SK-N-MC (cell line): ENCODE data around the gene ARID4B.
"Not testable (repeated sequence)": the region's sequence is repeated elsewhere in the genome, so short reads cannot be mapped to it uniquely, and the experiment has no call there.

Experiments used
- DNase-seq: peaks from one replicate; pipeline ENCODE4 v3.0.0-alpha.2; 2011; ENCODE audit warnings: low read depth, low spot score
- H3K27ac ChIP-seq: fragments of 200-600 bp; sonication (generic); 2 replicates; pipeline ENCODE4 v1.5.1; 2016; ENCODE audit warnings: mixed run types
- H3K36me3 ChIP-seq: fragments of 200-600 bp; sonication (generic); 2 replicates; pipeline ENCODE4 v1.6.1; 2017; ENCODE audit warnings: antibody characterized with exemption, low read length, mixed read lengths; ENCODE audit not compliant: insufficient read depth
- H3K4me3 ChIP-seq: fragments of 200-600 bp; sonication (generic); 2 replicates; pipeline ENCODE4 v1.5.1; 2016
- H3K9ac ChIP-seq: fragments of 200-600 bp; sonication (generic); 2 replicates; pipeline ENCODE4 v1.8.0; 2017; ENCODE audit warnings: mixed run types, mixed read lengths; ENCODE audit not compliant: insufficient read length
- H3K9me3 ChIP-seq: fragments of 200-600 bp; sonication (generic); 2 replicates; pipeline ENCODE4 v1.6.1; 2017; ENCODE audit warnings: low read depth, mild to moderate bottlenecking, antibody characterized with exemption, low read length, moderate library complexity, mixed read lengths
- EZH2 ChIP-seq: fragments of 200-600 bp; sonication (generic); IDR thresholded peaks from one replicate; pipeline ENCODE4 v1.6.1; 2017; ENCODE audit warnings: antibody characterized with exemption
- FOXP2 ChIP-seq: optimal IDR thresholded peaks from 2 replicates; pipeline ENCODE3; 2011; ENCODE audit warnings: mild to moderate bottlenecking, moderate library complexity; ENCODE audit not compliant: insufficient read depth; ENCODE audit errors: extremely low read length, control extremely low read depth
- POLR2AphosphoS5 ChIP-seq: IDR thresholded peaks from 2 replicates; pipeline ENCODE4 v1.6.1; 2012; ENCODE audit warnings: mild to moderate bottlenecking, low read depth, low read length, borderline replicate concordance

ARID4B gene

GRCh38 chr1:235320521-235321179 is 7.3 kb downstream of the ARID4B start:
- no peak for TF ChIP-seq FOXP2
- TF ChIP-seq EZH2: no peak
- TF ChIP-seq POLR2AphosphoS5: no peak

GRCh38 chr1:235319255-235319654 is 8.7 kb downstream of the ARID4B start:
- Histone ChIP-seq H3K27ac (no peak overlapping the region), H3K36me3 (peaks cover 27% of the 10 kb centered on the region; the same call in 1 of the 2 replicates), H3K4me3 (no peak overlapping the region), H3K9me3 (no peaks in the 10 kb centered on the region), H3K9ac (no peak overlapping the region)
- no peak for TF ChIP-seq EZH2
- no peak for TF ChIP-seq FOXP2
- no peak for TF ChIP-seq POLR2AphosphoS5
- no peak for DNase-seq

More at GRCh38 chr1:235320521-235321179, 7.3 kb downstream of the ARID4B start:
- H3K9ac ChIP-seq: no peak overlapping the region
- no peak overlapping the region for H3K4me3 ChIP-seq
- no peak overlapping the region for H3K27ac ChIP-seq
- DNase-seq: no peak
- H3K36me3 ChIP-seq: peaks cover 27% of the 10 kb centered on the region
- no peaks in the 10 kb centered on the region for H3K9me3 ChIP-seq

- no peak overlapping the region for H3K9ac ChIP-seq
- no peak for TF ChIP-seq FOXP2
- TF ChIP-seq EZH2: no peak
- no peak for TF ChIP-seq POLR2AphosphoS5
- no peaks in the 10 kb centered on the region for H3K9me3 ChIP-seq
- H3K4me3 ChIP-seq: no peak overlapping the region
- H3K27ac ChIP-seq: peak overlapping the region; percentile 1; the same call in 1 of the 2 replicates
- peaks cover 18% of the 10 kb centered on the region; the same call in 1 of the 2 replicates for H3K36me3 ChIP-seq
- DNase-seq: no peak
These were observed 10.8 kb downstream of the ARID4B start for GRCh38 chr1:235317168-235317567.

GRCh38 chr1:235315735-235316134 is 12.2 kb downstream of the ARID4B start:
- Histone ChIP-seq H3K9ac (no peak overlapping the region), H3K4me3 (no peak overlapping the region), H3K36me3 (peaks cover 14% of the 10 kb centered on the region; the same call in 1 of the 2 replicates), H3K9me3 (no peaks in the 10 kb centered on the region), H3K27ac (no peak overlapping the region)
- TF ChIP-seq FOXP2 (no peak), POLR2AphosphoS5 (no peak), EZH2 (no peak)
- DNase-seq: no peak

- Histone ChIP-seq H3K9me3 (no peaks in the 10 kb centered on the region), H3K36me3 (peaks cover 9% of the 10 kb centered on the region; the same call in 1 of the 2 replicates), H3K4me3 (no peak overlapping the region), H3K9ac (no peak overlapping the region), H3K27ac (no peak overlapping the region)
- no peak for TF ChIP-seq POLR2AphosphoS5
- no peak for TF ChIP-seq EZH2
- TF ChIP-seq FOXP2: no peak
- DNase-seq: no peak
These were observed 12.8 kb downstream of the ARID4B start for GRCh38 chr1:235315173-235315572.

DNA sequence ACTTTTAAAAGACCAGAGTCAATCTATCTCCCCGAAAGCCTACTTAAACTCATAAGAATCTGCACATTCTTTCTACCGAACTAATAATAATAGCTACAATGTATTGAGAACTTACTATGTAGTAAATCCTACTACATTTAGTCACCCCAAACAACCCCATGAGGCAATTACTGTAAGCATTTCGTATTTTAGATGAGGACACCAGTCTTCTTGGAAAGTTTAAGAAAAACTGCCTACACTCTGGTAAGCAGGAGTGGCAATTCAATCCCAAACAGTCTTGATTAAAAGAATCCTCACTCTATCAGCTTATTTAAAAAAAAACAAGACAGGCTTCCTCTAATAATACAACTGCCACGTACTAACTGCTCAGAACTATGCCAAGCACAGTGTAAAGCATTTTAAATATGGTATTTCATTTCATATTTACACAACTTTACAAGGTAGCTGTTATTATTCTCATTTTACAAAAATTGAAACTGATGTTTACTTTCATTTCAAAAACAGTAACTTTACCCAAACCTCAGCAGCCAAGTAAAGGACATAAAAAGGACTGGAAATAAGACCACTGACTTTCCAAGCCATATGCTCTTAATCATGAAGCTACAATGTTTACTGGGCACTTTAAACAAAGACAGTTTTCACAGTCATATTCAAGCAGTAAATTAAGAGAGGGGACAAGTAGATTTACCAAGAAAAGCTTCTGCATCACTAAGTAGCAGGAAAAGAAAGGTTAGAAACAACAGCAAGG is 13.9 kb downstream of the ARID4B start:
- Histone ChIP-seq H3K9ac (peak overlapping the region; percentile 50), H3K36me3 (peaks cover 7% of the 10 kb centered on the region; the same call in 1 of the 2 replicates), H3K4me3 (peak overlapping the region; percentile 29; the same call in 1 of the 2 replicates), H3K9me3 (no peaks in the 10 kb centered on the region), H3K27ac (peak overlapping the region; percentile 75)
- DNase-seq: no peak
- no peak for TF ChIP-seq EZH2
- TF ChIP-seq FOXP2: no peak

- no peak for DNase-seq
- Histone ChIP-seq H3K36me3 (no peaks in the 10 kb centered on the region; the same call in 1 of the 2 replicates), H3K9ac (no peak overlapping the region), H3K27ac (0 out of 2 replicates have a peak overlapping the region, but pooled peaks have one; percentile 75), H3K9me3 (no peaks in the 10 kb centered on the region), H3K4me3 (no peak overlapping the region)
- TF ChIP-seq POLR2AphosphoS5 (no peak), EZH2 (no peak), FOXP2 (no peak)
These were observed 14.7 kb downstream of the ARID4B start for GRCh38 chr1:235313262-235313661.

- not testable (repeated sequence) for DNase-seq, H3K9me3 ChIP-seq, H3K27ac ChIP-seq, H3K4me3 ChIP-seq, H3K9ac ChIP-seq, H3K36me3 ChIP-seq
These were observed 18.8 kb downstream of the ARID4B start for GRCh38 chr1:235309206-235309605.
